Measurements from ENCODE around the gene DKK3. TPM values are rescaled to one million over a fixed set of nuclear protein-coding genes. Genes with fewer than 3 reads are reported as not detected.

Gene DKK3
- total RNA-seq, 2 experiments from 2014 or later = not detected

DNA sequence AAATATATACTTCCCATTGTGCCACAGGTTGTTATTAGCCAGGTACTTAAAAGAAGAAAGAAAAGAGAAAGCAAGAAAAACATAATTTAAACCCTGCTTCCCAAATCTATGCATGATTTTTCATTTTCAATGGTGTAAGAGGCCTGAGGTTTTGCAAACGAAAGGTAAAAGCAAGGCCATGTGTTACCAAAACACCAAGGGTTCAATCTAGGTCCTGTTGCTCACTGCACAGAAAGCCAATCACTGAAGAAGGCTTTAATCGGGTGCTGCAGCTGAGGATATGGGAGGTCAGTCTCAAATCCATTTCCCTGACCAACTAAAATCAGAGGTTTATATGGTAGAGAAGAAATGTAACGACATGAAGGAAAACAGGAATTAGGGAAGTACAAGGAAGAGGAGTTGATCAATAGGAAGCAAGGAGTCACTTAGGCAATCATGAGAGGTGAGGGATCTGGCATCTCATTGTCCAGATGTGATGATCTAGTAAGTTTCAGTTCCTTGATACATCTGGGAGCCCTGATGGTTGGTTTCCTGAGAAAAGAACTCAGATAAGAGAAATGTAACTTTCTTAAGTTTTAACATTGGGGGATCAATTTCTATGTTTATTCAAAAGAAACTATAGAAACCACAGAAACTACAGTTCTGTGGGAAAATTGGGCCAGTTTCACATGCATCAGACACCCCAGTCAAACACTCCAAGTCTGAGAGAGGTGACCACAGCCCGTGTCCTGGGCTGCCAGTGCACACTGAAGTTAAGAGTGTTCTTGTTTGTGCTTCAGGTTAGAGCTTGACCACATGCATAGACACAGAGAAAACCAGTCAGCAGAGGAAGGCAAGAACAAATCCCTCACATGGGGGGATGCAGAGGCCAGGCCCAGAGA is 18.1 kb upstream of the DKK3 start:
- CTCF ChIA-PET = interaction anchor here (1.4 kb wide), 1 partner anchor 18 kb away, joined by 7 read pairs; no protein-coding TSS in a partner anchor
- no peak overlapping the region for H3K27ac Mint-ChIP-seq
- intact Hi-C loops (cut with micrococcal nuclease) = no loop called here
- H3K4me3 Mint-ChIP-seq = no peak overlapping the region
- H3K27me3 Mint-ChIP-seq (ENCODE audit: low read depth) = peaks cover 7% of the 10 kb centered on the region
- no peak for DNase-seq
- H3K9me3 Mint-ChIP-seq = peaks cover 7% of the 10 kb centered on the region
- H3K4me1 Mint-ChIP-seq (ENCODE audit: low read depth) = no peaks in the 10 kb centered on the region
- H3K36me3 Mint-ChIP-seq (ENCODE audit: low read depth) = no peaks in the 10 kb centered on the region

DNA sequence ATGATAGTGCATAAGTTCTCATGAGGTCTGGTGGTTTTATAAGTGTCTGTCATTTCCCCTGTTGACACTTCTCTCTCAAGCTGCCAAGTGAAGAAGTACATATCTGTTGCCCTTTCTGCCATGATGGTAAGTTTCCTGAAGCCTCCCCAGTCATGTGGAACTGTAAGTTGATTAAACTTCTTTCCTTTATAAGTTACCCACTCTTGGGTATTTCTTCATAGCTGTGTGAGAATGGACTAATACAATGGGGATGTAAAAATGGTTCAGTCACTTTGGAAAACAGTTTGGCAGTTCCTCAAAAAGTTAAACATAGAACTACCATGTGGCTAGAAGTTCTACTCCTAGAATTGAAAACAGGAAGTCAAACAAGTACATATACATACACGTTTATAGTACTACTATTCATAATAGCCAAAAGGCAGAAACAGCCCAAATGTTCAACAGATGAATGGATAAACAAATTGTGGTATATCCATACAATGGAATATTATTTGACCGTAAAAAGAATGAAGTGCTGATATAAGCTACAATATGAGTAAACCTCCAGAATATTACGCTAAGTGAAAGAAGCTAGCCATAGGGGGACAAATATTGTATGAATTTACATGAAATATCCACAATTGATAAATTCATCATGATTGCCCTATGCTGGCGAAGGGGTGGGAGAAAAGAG is 16.0 kb upstream of the DKK3 start:
- intact Hi-C loops (cut with micrococcal nuclease) = no loop called here
- Mint-ChIP-seq H3K4me3 (no peak overlapping the region), H3K4me1 (ENCODE audit: low read depth) (no peaks in the 10 kb centered on the region), H3K27me3 (ENCODE audit: low read depth) (peaks cover 7% of the 10 kb centered on the region), H3K9me3 (peaks cover 7% of the 10 kb centered on the region), H3K27ac (no peak overlapping the region), H3K36me3 (ENCODE audit: low read depth) (no peaks in the 10 kb centered on the region)
- DNase-seq = no peak
- CTCF ChIA-PET = interaction anchor here (2.0 kb wide), 1 partner anchor 20 kb away, joined by 6 read pairs; no protein-coding TSS in a partner anchor

DNA sequence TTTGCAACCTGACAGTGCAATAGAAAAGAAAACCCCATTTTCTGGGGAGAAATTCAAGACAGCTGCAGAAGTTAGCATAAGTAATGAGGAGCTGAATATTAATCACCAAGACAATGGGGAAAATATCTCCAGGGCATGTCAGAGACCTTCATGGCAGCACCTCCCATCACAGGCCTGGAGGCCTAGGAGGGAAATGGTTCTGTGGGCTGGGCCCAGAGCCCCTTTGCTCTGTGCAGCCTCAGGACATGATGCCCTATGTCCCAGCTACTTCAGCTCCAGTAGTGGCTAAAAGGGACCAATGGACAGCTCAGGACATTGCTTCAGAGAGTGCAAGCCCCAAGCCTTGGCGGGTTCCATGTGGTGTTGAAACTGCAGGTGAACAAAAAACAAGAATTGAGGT is 14.6 kb upstream of the DKK3 start:
- CTCF ChIA-PET = no interaction called here
- Mint-ChIP-seq H3K4me3 (no peak overlapping the region), H3K27me3 (ENCODE audit: low read depth) (peaks cover 7% of the 10 kb centered on the region), H3K27ac (no peak overlapping the region), H3K36me3 (ENCODE audit: low read depth) (no peaks in the 10 kb centered on the region), H3K9me3 (peaks cover 7% of the 10 kb centered on the region), H3K4me1 (ENCODE audit: low read depth) (no peaks in the 10 kb centered on the region)
- DNase-seq = no peak
- intact Hi-C loops (cut with micrococcal nuclease) = no loop called here

DNA sequence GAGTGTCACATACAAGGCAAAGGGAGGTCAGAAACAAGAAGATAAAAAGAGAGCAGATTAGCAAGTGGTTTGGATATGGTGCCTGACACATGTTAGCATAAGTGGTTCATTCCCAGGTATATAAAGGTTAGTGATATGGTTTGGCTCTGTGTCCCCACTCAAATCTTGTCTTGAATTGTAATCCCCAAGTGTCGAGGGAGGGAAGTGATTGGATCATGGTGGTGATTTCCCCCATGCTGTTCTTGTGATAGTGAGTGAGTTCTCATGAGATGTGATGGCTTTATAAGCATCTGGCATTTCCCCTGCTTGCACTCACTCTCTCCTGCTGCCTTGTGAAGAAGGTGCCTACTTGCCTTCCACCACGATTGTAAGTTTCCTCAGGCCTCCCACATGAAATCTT is 12.1 kb upstream of the DKK3 start:
- CTCF ChIA-PET = no interaction called here
- no peaks in the 10 kb centered on the region for H3K4me1 Mint-ChIP-seq (ENCODE audit: low read depth)
- peaks cover 7% of the 10 kb centered on the region for H3K9me3 Mint-ChIP-seq
- no peak overlapping the region for H3K27ac Mint-ChIP-seq
- peaks cover 9% of the 10 kb centered on the region for H3K27me3 Mint-ChIP-seq (ENCODE audit: low read depth)
- intact Hi-C loops (cut with micrococcal nuclease) = no loop called here
- no peak for DNase-seq
- no peak overlapping the region for H3K4me3 Mint-ChIP-seq
- no peaks in the 10 kb centered on the region for H3K36me3 Mint-ChIP-seq (ENCODE audit: low read depth)

DNA sequence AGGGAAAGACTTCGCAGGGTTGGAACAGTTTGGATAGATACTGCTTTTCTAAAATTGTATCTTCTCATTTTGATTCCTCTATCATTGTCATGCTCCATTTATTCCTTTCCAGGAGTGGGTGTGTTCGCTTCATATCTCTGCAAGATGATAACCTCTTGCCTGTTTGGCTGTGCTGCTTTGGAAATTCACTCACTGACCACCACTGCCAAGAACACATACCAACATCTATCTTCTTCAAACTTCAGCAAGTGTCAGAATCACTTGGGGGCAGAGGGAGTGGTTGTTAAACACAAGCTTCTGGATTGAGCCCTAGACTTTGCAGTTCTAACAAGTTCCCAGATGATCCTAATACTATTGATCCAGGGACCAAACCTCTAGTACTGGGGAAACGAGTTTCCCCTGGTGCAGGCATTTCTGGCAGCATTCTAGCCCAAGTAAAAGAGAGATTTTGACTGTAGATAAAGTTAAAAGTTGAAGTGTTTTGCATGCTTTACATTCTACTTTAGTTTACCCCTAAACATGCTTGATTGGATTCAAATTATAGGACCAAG is 11.5 kb upstream of the DKK3 start:
- Mint-ChIP-seq H3K9me3 (peaks cover 7% of the 10 kb centered on the region), H3K27ac (no peak overlapping the region), H3K27me3 (ENCODE audit: low read depth) (peaks cover 9% of the 10 kb centered on the region), H3K4me1 (ENCODE audit: low read depth) (no peaks in the 10 kb centered on the region), H3K36me3 (ENCODE audit: low read depth) (no peaks in the 10 kb centered on the region), H3K4me3 (no peak overlapping the region)
- CTCF ChIA-PET = no interaction called here
- no peak for DNase-seq
- intact Hi-C loops (cut with micrococcal nuclease) = no loop called here

DNA sequence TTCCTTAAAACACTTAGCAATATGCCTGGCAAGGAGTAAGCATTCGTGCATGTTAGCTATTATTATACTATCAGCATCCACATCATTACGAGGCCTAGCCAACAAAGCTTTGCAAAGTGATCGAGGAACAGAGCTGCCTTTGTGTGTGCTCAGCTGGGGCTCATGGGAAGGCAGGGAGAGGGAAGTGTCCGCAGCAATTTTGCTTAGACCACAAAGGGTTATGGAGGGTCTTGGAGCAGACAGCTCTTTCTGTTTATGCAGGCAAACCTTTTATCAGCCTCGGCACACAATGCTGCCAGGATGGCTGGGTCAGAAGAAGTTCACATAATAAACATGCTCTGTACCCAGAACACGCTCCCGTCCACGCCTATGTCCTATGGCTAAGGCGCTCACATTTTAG is 10.9 kb upstream of the DKK3 start:
- H3K4me3 Mint-ChIP-seq = no peak overlapping the region

DNA sequence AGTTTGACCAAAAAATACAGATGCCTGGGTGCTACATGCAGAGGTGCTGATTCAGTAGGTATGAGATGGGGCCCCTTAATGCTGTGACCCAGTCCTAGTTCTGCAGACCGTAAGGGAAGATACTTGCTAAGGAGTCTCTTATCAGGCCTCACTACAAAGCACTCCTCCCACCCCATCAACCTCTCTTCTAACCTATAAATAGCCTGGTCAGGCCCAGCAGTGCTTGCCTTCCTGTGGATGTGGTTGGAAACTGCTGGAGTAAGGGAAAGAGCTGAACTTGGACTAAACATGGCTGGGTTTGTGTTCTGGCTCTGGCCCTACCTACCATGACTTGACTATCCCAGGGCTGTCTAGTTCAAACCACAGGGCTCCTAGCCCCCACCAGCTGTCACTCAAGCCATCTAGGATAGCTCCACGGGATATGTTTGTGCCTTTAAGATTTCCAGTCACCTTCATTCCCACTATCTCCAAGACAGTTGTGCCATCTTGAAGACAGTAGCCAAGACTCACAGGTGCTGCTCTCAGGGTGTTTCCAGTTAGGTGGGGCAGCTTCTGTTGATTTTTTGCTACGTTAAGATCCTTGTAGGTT is 9.5 kb upstream of the DKK3 start:
- no peaks in the 10 kb centered on the region for H3K9me3 Mint-ChIP-seq
- H3K4me1 Mint-ChIP-seq (ENCODE audit: low read depth) = no peaks in the 10 kb centered on the region
- CTCF ChIA-PET = interaction anchor here (1.1 kb wide), 1 partner anchor 26 kb away, joined by 3 read pairs; no protein-coding TSS in a partner anchor
- H3K27ac Mint-ChIP-seq = no peak overlapping the region
- no peaks in the 10 kb centered on the region for H3K36me3 Mint-ChIP-seq (ENCODE audit: low read depth)
- DNase-seq = no peak
- no peak overlapping the region for H3K4me3 Mint-ChIP-seq
- intact Hi-C loops (cut with micrococcal nuclease) = no loop called here
- peaks cover 21% of the 10 kb centered on the region for H3K27me3 Mint-ChIP-seq (ENCODE audit: low read depth)

More for the DNA sequence above, 10.9 kb upstream of the DKK3 start:
- peaks cover 2% of the 10 kb centered on the region for H3K9me3 Mint-ChIP-seq
- intact Hi-C loops (cut with micrococcal nuclease) = no loop called here
- CTCF ChIA-PET = no interaction called here
- H3K27ac Mint-ChIP-seq = no peak overlapping the region
- no peaks in the 10 kb centered on the region for H3K36me3 Mint-ChIP-seq (ENCODE audit: low read depth)
- H3K27me3 Mint-ChIP-seq (ENCODE audit: low read depth) = peaks cover 13% of the 10 kb centered on the region
- H3K4me1 Mint-ChIP-seq (ENCODE audit: low read depth) = no peaks in the 10 kb centered on the region
- no peak for DNase-seq

DNA sequence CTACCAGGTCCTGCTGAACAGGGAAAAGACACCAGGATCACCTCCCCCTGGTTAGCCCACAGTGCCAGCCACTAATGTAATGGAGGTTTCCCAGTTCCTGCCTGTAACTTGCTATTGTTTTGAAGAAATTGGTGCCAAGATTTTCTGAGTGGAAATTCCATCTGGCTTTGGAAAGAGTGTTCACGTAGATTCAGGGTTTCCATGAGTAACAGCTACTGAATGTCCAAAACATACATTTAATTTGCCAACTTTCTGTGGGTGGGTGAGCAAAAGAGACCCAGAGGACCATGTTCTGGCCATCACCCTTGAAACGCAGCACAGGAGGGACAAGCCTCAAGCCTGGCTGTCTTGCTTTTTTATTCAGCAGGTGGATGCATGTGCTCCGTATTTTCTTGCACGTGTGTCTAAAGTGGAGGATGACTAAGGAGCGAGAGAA is 8.8 kb upstream of the DKK3 start:
- Mint-ChIP-seq H3K27ac (no peak overlapping the region), H3K27me3 (ENCODE audit: low read depth) (peaks cover 16% of the 10 kb centered on the region), H3K4me1 (ENCODE audit: low read depth) (no peaks in the 10 kb centered on the region), H3K9me3 (no peaks in the 10 kb centered on the region), H3K4me3 (no peak overlapping the region), H3K36me3 (ENCODE audit: low read depth) (no peaks in the 10 kb centered on the region)
- no peak for DNase-seq
- CTCF ChIA-PET = no interaction called here
- intact Hi-C loops (cut with micrococcal nuclease) = no loop called here

DNA sequence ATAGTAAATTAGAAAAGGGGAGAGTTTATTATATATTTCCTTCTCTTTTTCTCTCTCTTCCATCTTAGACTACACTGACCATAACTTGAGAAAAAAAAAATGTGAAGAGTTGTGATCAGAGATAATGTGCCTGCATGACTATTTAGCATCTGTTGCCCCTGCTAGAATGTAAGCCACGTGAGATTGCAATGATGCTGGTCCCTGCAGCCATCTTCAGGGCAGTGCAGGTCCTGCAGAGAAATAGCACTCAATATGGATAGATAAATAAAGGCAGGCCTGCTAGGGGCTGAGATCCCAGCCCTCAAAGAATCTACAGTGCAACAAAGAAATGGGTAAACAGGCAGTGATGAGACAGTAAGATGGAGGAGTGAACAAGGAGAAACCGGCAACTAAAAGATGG is 7.8 kb upstream of the DKK3 start:
- DNase-seq = no peak
- intact Hi-C loops (cut with micrococcal nuclease) = no loop called here
- Mint-ChIP-seq H3K4me1 (ENCODE audit: low read depth) (no peaks in the 10 kb centered on the region), H3K36me3 (ENCODE audit: low read depth) (no peaks in the 10 kb centered on the region), H3K27me3 (ENCODE audit: low read depth) (peaks cover 17% of the 10 kb centered on the region), H3K9me3 (no peaks in the 10 kb centered on the region), H3K27ac (no peak overlapping the region), H3K4me3 (no peak overlapping the region)
- CTCF ChIA-PET = no interaction called here

DNA sequence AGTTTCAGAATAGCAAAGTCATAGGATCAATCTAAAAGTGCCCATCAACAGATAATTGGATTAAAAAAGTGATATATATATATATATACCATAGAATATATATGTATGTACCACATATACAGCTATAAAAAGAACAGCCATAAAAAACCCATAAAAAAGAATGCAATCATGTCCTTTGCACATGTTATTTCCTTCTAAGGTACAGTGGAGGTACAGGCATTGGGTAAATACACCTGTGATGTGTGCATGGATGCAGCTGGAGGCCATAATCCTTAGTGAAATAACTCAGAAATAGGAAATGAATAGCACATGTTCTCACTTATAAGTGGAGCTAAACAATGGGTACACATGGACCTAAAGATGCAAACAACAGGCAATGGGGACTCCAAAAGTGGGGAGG is 7.1 kb upstream of the DKK3 start:
- DNase-seq = no peak
- H3K9me3 Mint-ChIP-seq = no peaks in the 10 kb centered on the region
- H3K4me3 Mint-ChIP-seq = no peak overlapping the region
- H3K4me1 Mint-ChIP-seq (ENCODE audit: low read depth) = no peaks in the 10 kb centered on the region
- peaks cover 22% of the 10 kb centered on the region for H3K27me3 Mint-ChIP-seq (ENCODE audit: low read depth)
- H3K27ac Mint-ChIP-seq = no peak overlapping the region
- CTCF ChIA-PET = no interaction called here
- no peaks in the 10 kb centered on the region for H3K36me3 Mint-ChIP-seq (ENCODE audit: low read depth)
- intact Hi-C loops (cut with micrococcal nuclease) = no loop called here

DNA sequence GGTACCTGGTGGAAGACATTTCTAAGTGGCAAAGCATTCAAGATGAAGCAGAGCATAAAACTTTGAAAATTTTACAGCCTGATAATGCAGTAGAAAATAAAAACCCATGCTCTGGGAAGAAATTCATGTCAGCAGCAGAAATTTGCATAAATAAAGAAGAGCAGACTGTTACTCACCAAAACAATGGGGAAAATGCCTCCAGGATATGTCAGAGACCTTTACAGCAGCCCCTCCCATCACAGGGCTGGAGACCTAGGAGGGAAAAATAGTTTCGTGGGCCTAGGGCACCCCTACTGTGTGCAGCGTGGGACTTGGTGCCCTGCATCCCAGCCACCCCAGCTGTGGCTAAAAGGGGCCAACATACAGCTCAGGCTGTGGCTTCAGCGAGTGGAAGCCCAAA is 5.4 kb upstream of the DKK3 start:
- DNase-seq = no peak
- Mint-ChIP-seq H3K9me3 (no peaks in the 10 kb centered on the region), H3K4me3 (no peak overlapping the region), H3K4me1 (ENCODE audit: low read depth) (peaks cover 6% of the 10 kb centered on the region), H3K27me3 (ENCODE audit: low read depth) (peaks cover 36% of the 10 kb centered on the region), H3K27ac (no peak overlapping the region), H3K36me3 (ENCODE audit: low read depth) (no peaks in the 10 kb centered on the region)
- CTCF ChIA-PET = no interaction called here
- intact Hi-C loops (cut with micrococcal nuclease) = no loop called here

DNA sequence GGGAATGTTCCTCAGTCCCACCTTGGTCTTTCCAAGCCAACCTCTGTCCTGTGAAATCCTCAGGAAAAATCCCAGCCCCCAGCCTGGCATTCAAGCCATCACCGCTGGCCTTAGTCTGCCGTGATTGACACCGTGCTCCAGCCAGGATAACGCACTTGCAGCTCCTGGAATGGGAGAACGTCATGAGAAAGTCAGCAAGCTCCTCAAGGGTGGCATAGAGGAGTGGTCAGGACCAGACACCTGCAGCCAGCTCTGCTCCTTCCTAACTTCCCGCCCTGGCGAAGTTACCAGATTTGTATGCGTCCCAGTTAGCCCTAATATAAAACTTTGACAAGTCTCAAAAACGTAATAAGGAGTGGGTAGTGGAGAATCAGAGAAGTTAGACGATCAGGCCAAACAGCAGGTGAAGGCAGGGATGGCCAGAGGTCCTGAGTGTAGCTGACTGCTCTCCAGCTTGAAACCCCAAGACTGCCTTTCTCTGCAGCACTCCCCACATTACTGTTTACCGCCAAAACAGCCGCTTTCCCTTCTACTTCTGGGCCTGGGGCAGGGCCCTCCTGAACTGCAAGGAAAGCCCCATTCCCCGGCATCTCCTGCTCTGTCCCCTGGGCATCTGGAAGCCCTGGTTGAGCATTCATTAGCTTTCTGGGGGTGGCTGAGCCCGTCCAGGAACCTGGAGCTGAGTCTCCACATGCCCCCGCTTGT is 1.3 kb upstream of the DKK3 start:
- Mint-ChIP-seq H3K4me3 (peak overlapping the region; percentile 58), H3K4me1 (ENCODE audit: low read depth) (peaks cover 12% of the 10 kb centered on the region), H3K27me3 (ENCODE audit: low read depth) (peaks cover 66% of the 10 kb centered on the region), H3K36me3 (ENCODE audit: low read depth) (no peaks in the 10 kb centered on the region), H3K9me3 (no peaks in the 10 kb centered on the region), H3K27ac (no peak overlapping the region)
- CTCF ChIA-PET = interaction anchor here (1.4 kb wide), 1 partner anchor 35 kb away, joined by 4 read pairs; no protein-coding TSS in a partner anchor
- no peak for DNase-seq
- intact Hi-C loops (cut with micrococcal nuclease) = no loop called here

Measured in activated naive CD4-positive, alpha-beta T cell treated with anti-CD3 and anti-CD28 coated beads for 36 hours (primary cell).